ENCODE results near the gene GPNMB.

Gene GPNMB

GRCh38 chr7:23272275-23272674 is 25.7 kb downstream of the GPNMB start:
- no peak for DNase-seq (ENCODE audit: low read depth in 2 of 2)

- DNase-seq (ENCODE audit: low read depth in 2 of 2) = peak; percentile 72 to 87
Measured at GRCh38 chr7:23273141-23273599, 26.6 kb downstream of the GPNMB start.

- no peak for DNase-seq (ENCODE audit: low read depth in 2 of 2)
Measured at GRCh38 chr7:23275912-23276311, 29.3 kb downstream of the GPNMB start.

GRCh38 chr7:23276376-23276775 is 29.8 kb downstream of the GPNMB start:
- no peak for DNase-seq (ENCODE audit: low read depth in 2 of 2)

GRCh38 chr7:23276947-23277346 is 30.4 kb downstream of the GPNMB start:
- DNase-seq (ENCODE audit: low read depth in 2 of 2) = no peak

- no peak for DNase-seq (ENCODE audit: low read depth in 2 of 2)
Measured at GRCh38 chr7:23277359-23277989, 30.9 kb downstream of the GPNMB start.

- DNase-seq (ENCODE audit: low read depth in 2 of 2) = no peak
Measured at GRCh38 chr7:23279819-23280525, 33.4 kb downstream of the GPNMB start.

GRCh38 chr7:23283086-23283485 is 36.5 kb downstream of the GPNMB start:
- no peak for DNase-seq (ENCODE audit: low read depth in 2 of 2)

GRCh38 chr7:23284871-23285270 is 38.3 kb downstream of the GPNMB start:
- no peak for DNase-seq (ENCODE audit: low read depth in 2 of 2)

GRCh38 chr7:23285657-23286646 is 39.4 kb downstream of the GPNMB start:
- DNase-seq (ENCODE audit: low read depth in 2 of 2) = no peak

- DNase-seq (ENCODE audit: low read depth in 2 of 2) = no peak
Measured at GRCh38 chr7:23287612-23288011, 41.0 kb downstream of the GPNMB start.

GRCh38 chr7:23290993-23291392 is 44.4 kb downstream of the GPNMB start:
- no peak for DNase-seq (ENCODE audit: low read depth in 2 of 2)

- DNase-seq (ENCODE audit: low read depth in 2 of 2) = no peak
Measured at GRCh38 chr7:23291957-23292560, 45.5 kb downstream of the GPNMB start.

GRCh38 chr7:23292623-23293022 is 46.0 kb downstream of the GPNMB start:
- DNase-seq (ENCODE audit: low read depth in 2 of 2) = no peak

- DNase-seq (ENCODE audit: low read depth in 2 of 2) = no peak
Measured at GRCh38 chr7:23293500-23294073, 47.0 kb downstream of the GPNMB start.

GRCh38 chr7:23294549-23295400 is 48.2 kb downstream of the GPNMB start:
- no peak for DNase-seq (ENCODE audit: low read depth in 2 of 2)

GRCh38 chr7:23295401-23295697 is 48.8 kb downstream of the GPNMB start:
- no peak for DNase-seq (ENCODE audit: low read depth in 2 of 2)

- DNase-seq (ENCODE audit: low read depth in 2 of 2) = no peak
Measured at GRCh38 chr7:23298141-23298881, 51.7 kb downstream of the GPNMB start.

GRCh38 chr7:23298885-23299769 is 52.6 kb downstream of the GPNMB start, which contains the start of gene MALSU1:
Gene MALSU1, plus strand, starts transcription at chr7:23299339. Its CDS starts 14 bp downstream, at chr7:23299353.
- DNase-seq (ENCODE audit: low read depth in 2 of 2) = peak; percentile 90 to 95

All from stimulated activated CD8-positive, alpha-beta memory T cell treated with anti-CD3 and anti-CD28 coated beads, Interleukin-15, amount 100 ng/mL, for 4 hours (primary cell).